ENCODE data around the gene FAM181A. TPM values are rescaled to one million over a fixed set of nuclear protein-coding genes. Genes with fewer than 3 reads are reported as not detected.
A peak's percentile ranks its signal among the peaks of the same experiment; 100 is the strongest.

Gene FAM181A
- total and polyA plus RNA-seq, 9 of the 15 experiments (the other 6 are each of a cell fraction or from before 2014, with no cell fraction given), result not detected

GRCh38 chr14:93960774-93961438, 33.8 kb downstream of the FAM181A start:
- BruUV-seq (replicated peaks), result no TSS peak
- H3K27ac ChIP-seq (ENCODE audit: extremely low read depth, low read depth, low read length), result no peak overlapping the region
- FAIRE-seq (no peak), DNase-seq (ENCODE audit: extremely low read depth in 1 of 4, low spot score in 3 of 4) (no peak), ATAC-seq (no peak)
- POLR2A ChIA-PET, result interaction anchor here (0.6 kb wide), 1 partner anchor 63 kb away, joined by 5 read pairs; no protein-coding TSS in a partner anchor
- H3K36me3 ChIP-seq (ENCODE audit: control insufficient read depth, insufficient read depth, low read length), result no peaks in the 10 kb centered on the region
- H3K9ac ChIP-seq (ENCODE audit: insufficient read depth in 1 of 2, low read depth in 2 of 2, low read length in 2 of 2), result no peak overlapping the region
- H3K4me1 ChIP-seq (replicated peaks in 1 of 2; ENCODE audit: control insufficient read depth in 2 of 2, insufficient read depth in 2 of 2, low read length in 2 of 2), result peaks cover 0 to 8% of the 10 kb centered on the region in 2 experiments; a peak in 1 of 5 replicates
- no peak overlapping the region for H3K4me2 ChIP-seq (ENCODE audit: insufficient read depth, low read length)
- 24% methylated on average over 3 of the region's 3 CpGs for WGBS (ENCODE audit: insufficient coverage, low coverage, missing lambda C conversion rate)
- TF ChIP-seq CGGBP1 (CRISPR knock-in tag; IDR thresholded peaks at IDR 0.05) (no peak), ZFP36 (IDR thresholded peaks at IDR 0.05; ENCODE audit: low read depth, low read length, partially characterized antibody) (peak; percentile 13), HMG20B (CRISPR knock-in tag; IDR thresholded peaks at IDR 0.05) (no peak), RUNX1 (IDR thresholded peaks at IDR 0.05; ENCODE audit: low read depth) (no peak)
- no peaks in the 10 kb centered on the region for H3K79me2 ChIP-seq (ENCODE audit: control insufficient read depth, insufficient read depth, low read length)
- no peak overlapping the region for H2AFZ ChIP-seq (ENCODE audit: low read depth, low read length)
- H3K9me1 ChIP-seq (ENCODE audit: control insufficient read depth, insufficient read depth, low read length), result no peaks in the 10 kb centered on the region
- in situ Hi-C loops (cut with MboI), result no loop called here
- H3K9me3 ChIP-seq (replicated peaks; ENCODE audit: control insufficient read depth, insufficient read depth, low read depth, low read length), result no peaks in the 10 kb centered on the region
- H3K4me3 ChIP-seq, result no peak overlapping the region
- H4K20me1 ChIP-seq (replicated peaks; ENCODE audit: control insufficient read depth, insufficient read depth, low read length), result no peaks in the 10 kb centered on the region
- CTCF ChIA-PET (ENCODE audit: low intra/inter-chr PET ratio), result no interaction called here
- H3K27me3 ChIP-seq (ENCODE audit: control insufficient read depth in 2 of 2, insufficient read depth in 2 of 2, low read length in 2 of 2), result peaks cover 2 to 12% of the 10 kb centered on the region in 2 experiments; a peak in 2 of 5 replicates
- intact Hi-C loops (cut with micrococcal nuclease), result no loop called here

- no peak for FAIRE-seq
- Histone ChIP-seq H3K4me1 (replicated peaks in 1 of 2; ENCODE audit: control insufficient read depth in 2 of 2, insufficient read depth in 2 of 2, low read length in 2 of 2) (peaks cover 0 to 8% of the 10 kb centered on the region in 2 experiments; a peak in 1 of 5 replicates), H3K4me3 (no peak overlapping the region), H3K36me3 (ENCODE audit: control insufficient read depth, insufficient read depth, low read length) (no peaks in the 10 kb centered on the region), H3K79me2 (ENCODE audit: control insufficient read depth, insufficient read depth, low read length) (no peaks in the 10 kb centered on the region), H3K9me3 (replicated peaks; ENCODE audit: control insufficient read depth, insufficient read depth, low read depth, low read length) (no peaks in the 10 kb centered on the region), H2AFZ (ENCODE audit: low read depth, low read length) (no peak overlapping the region), H3K9ac (ENCODE audit: insufficient read depth in 1 of 2, low read depth in 2 of 2, low read length in 2 of 2) (no peak overlapping the region), H3K9me1 (ENCODE audit: control insufficient read depth, insufficient read depth, low read length) (no peaks in the 10 kb centered on the region), H3K4me2 (ENCODE audit: insufficient read depth, low read length) (no peak overlapping the region), H3K27me3 (ENCODE audit: control insufficient read depth in 2 of 2, insufficient read depth in 2 of 2, low read length in 2 of 2) (peaks cover 2 to 12% of the 10 kb centered on the region in 2 experiments; a peak in 2 of 5 replicates), H3K27ac (ENCODE audit: extremely low read depth, low read depth, low read length) (no peak overlapping the region), H4K20me1 (replicated peaks; ENCODE audit: control insufficient read depth, insufficient read depth, low read length) (no peaks in the 10 kb centered on the region)
- ChIA-PET CTCF (ENCODE audit: low intra/inter-chr PET ratio) (no interaction called here), POLR2A (no interaction called here)
- DNase-seq (ENCODE audit: extremely low read depth in 1 of 4, low spot score in 3 of 4), result no peak
- intact Hi-C loops (cut with micrococcal nuclease) (no loop called here), in situ Hi-C loops (cut with MboI) (no loop called here)
- no TSS peak for BruUV-seq (replicated peaks)
- 6% methylated on average over 8 of the region's 8 CpGs for WGBS (ENCODE audit: insufficient coverage, low coverage, missing lambda C conversion rate)
- ATAC-seq, result no peak
- TF ChIP-seq ZNF239 (CRISPR knock-in tag; IDR thresholded peaks at IDR 0.05) (no peak), NCOA2 (IDR thresholded peaks at IDR 0.05; ENCODE audit: partially characterized antibody in 2 of 2) (no peak), CTCFL (IDR thresholded peaks at IDR 0.05; ENCODE audit: borderline replicate concordance, insufficient read depth, low read depth, low read length, poor library complexity, severe bottlenecking) (no peak), ZBED1 (IDR thresholded peaks at IDR 0.05) (no peak), EP400 (IDR thresholded peaks at IDR 0.05) (no peak), ATF1 (CRISPR knock-in tag; IDR thresholded peaks at IDR 0.05) (no peak), ATF1 (tag; IDR thresholded peaks at IDR 0.05) (no peak), NR1H2 (CRISPR knock-in tag; IDR thresholded peaks at IDR 0.05) (no peak)
Observed at GRCh38 chr14:93961620-93962019, 34.5 kb downstream of the FAM181A start.
